B cell (primary cell): ENCODE results near the gene UBB. TPM values are rescaled to one million over a fixed set of nuclear protein-coding genes. Genes with fewer than 3 reads are reported as not detected.

Source experiments
- ATAC-seq: fragments of 200-7000 bp; cut with Tn5 transposase; one replicate; pipeline ENCODE4 v1.10.0; 2021; ENCODE audit warnings: low read depth, mild to moderate bottlenecking, moderate number of reproducible peaks, moderate library complexity
- CTCF ChIA-PET: fragments of 350-600 bp; sonication (Branson Sonifier 250); formaldehyde crosslinking; loops from one replicate; lab custom pipeline; 2021; ENCODE audit warnings: antibody characterized with exemption, inconsistent platforms; lab: Charles Lee
- POLR2A ChIA-PET: fragments of 350-600 bp; sonication (Branson Sonifier 250); formaldehyde crosslinking; loops from one replicate; lab custom pipeline; 2021; ENCODE audit warnings: antibody characterized with exemption; lab: Charles Lee
- DNase-seq: peaks from one replicate; pipeline ENCODE4 v3.0.0; 2013
- H2AFZ ChIP-seq: 2 replicates; pipeline ENCODE4 v1.6.1; 2012; ENCODE audit warnings: mild to moderate bottlenecking, low read depth, low read length; ENCODE audit not compliant: insufficient read depth, poor library complexity, severe bottlenecking
- H3K27ac ChIP-seq, 2 donors: 1 replicate in 1 of 2; 2 replicates in 1 of 2; pipeline ENCODE4 v1.5.1; 2012 to 2013; ENCODE audit warnings: low read length in 2 of 2, mild to moderate bottlenecking in 2 of 2, moderate library complexity in 1 of 2
- H3K27me3 ChIP-seq, 4 experiments: fragments of 200-600 bp in 1 of 4; sonication (generic) in 1 of 4; replicated peaks in 1 of 4; 1 replicate in 2 of 4; 2 replicates in 2 of 4; pipeline versions ENCODE4 v1.6.1 to v1.7.0; 2013 to 2016; ENCODE audit warnings: low read length in 3 of 4, mild to moderate bottlenecking in 2 of 4, mixed read lengths in 1 of 4, moderate library complexity in 1 of 4; ENCODE audit not compliant: insufficient read depth in 4 of 4, control insufficient read depth in 3 of 4; ENCODE audit errors: control extremely low read depth in 1 of 4
- H3K36me3 ChIP-seq, 2 experiments: replicated peaks in 1 of 2; 1 replicate in 1 of 2; 2 replicates in 1 of 2; pipeline versions ENCODE4 v1.6.1 to v1.7.1; 2013; ENCODE audit warnings: low read length in 1 of 2; ENCODE audit not compliant: insufficient read depth in 2 of 2, control insufficient read depth in 1 of 2; ENCODE audit errors: control extremely low read depth in 1 of 2, extremely low read depth in 1 of 2
- H3K4me1 ChIP-seq, 2 donors: fragments of 200-600 bp in 1 of 2; sonication (generic) in 1 of 2; 1 replicate in 1 of 2; 2 replicates in 1 of 2; pipeline versions ENCODE4 v1.5.1 to v1.6.1; 2013 to 2017; ENCODE audit warnings: low read length in 2 of 2; ENCODE audit not compliant: control insufficient read depth in 2 of 2, insufficient read depth in 2 of 2
- H3K4me2 ChIP-seq: replicated peaks from 2 replicates; pipeline ENCODE3; 2012; ENCODE audit warnings: mild to moderate bottlenecking, low read depth, low read length; ENCODE audit not compliant: poor library complexity, severe bottlenecking
- H3K4me3 ChIP-seq, 5 experiments: fragments of 200-600 bp in 1 of 5; sonication (generic) in 1 of 5; 1 replicate in 3 of 5; 2 replicates in 2 of 5; pipeline versions ENCODE4 v1.5.1 to v1.7.0; 2011 to 2016; ENCODE audit warnings: low read length in 4 of 5, mild to moderate bottlenecking in 4 of 5, low read depth in 2 of 5, control low read depth in 1 of 5, moderate library complexity in 1 of 5; ENCODE audit not compliant: insufficient read depth in 1 of 5; ENCODE audit errors: control extremely low read depth in 1 of 5, extremely low read depth in 1 of 5
- H3K79me2 ChIP-seq: fragments of 200-600 bp; sonication (generic); one replicate; pipeline ENCODE4 v1.6.0; 2016; ENCODE audit warnings: low read length; ENCODE audit not compliant: control insufficient read depth, insufficient read depth
- H3K9ac ChIP-seq: fragments of 200-600 bp; sonication (generic); 2 replicates; pipeline ENCODE4 v1.6.1; 2017; ENCODE audit warnings: mild to moderate bottlenecking, low read length, moderate library complexity
- H3K9me3 ChIP-seq, 3 donors: one replicate each; pipeline versions ENCODE4 v1.6.1 to v1.7.1; 2013; ENCODE audit warnings: low read length in 2 of 3; ENCODE audit not compliant: control insufficient read depth in 2 of 3, insufficient read depth in 1 of 3; ENCODE audit errors: control extremely low read depth in 1 of 3
- H4K20me1 ChIP-seq: 2 replicates; pipeline ENCODE4 v1.6.0; 2012; ENCODE audit warnings: mild to moderate bottlenecking, low read length; ENCODE audit not compliant: insufficient read depth, control insufficient read depth, poor library complexity, severe bottlenecking
- H3K27ac Mint-ChIP-seq: one replicate; pipeline ENCODE4 v1.8.0; 2021; ENCODE audit warnings: mixed read lengths
- H3K27me3 Mint-ChIP-seq: one replicate; pipeline ENCODE4 v1.8.0; 2021; ENCODE audit warnings: mixed read lengths
- H3K4me1 Mint-ChIP-seq: one replicate; pipeline ENCODE4 v1.8.0; 2021; ENCODE audit warnings: mixed read lengths
- H3K4me3 Mint-ChIP-seq: one replicate; pipeline ENCODE4 v1.8.0; 2021; ENCODE audit warnings: mixed read lengths
- H3K9me3 Mint-ChIP-seq: one replicate; pipeline ENCODE4 v1.8.0; 2022; ENCODE audit warnings: mixed read lengths; ENCODE audit not compliant: insufficient read depth
- EZH2 ChIP-seq: IDR thresholded peaks from 2 replicates; pipeline ENCODE4 v1.6.1; 2012; ENCODE audit warnings: borderline replicate concordance, low read depth, mild to moderate bottlenecking, moderate library complexity, low read length; ENCODE audit not compliant: insufficient read depth, poor library complexity, severe bottlenecking
- WGBS: methylation state at CpG from one replicate; pipeline ENCODE4 v1.1.5; 2013; ENCODE audit warnings: missing lambda C conversion rate; ENCODE audit not compliant: insufficient coverage; 5-methylcytosine and 5-hydroxymethylcytosine counted together
- intact Hi-C: fragments of 100-400 bp; cut with micrococcal nuclease; formaldehyde crosslinking; loops from one replicate; pipeline ENCODE4 v1.10.0; 2022
- polyA plus RNA-seq: library from polyadenylated mRNA; depleted of rRNA; stranded (reverse); fragments of >200 nt; gene quantifications from 2 replicates; pipeline ENCODE4 v1.2.3, GENCODE V29; 2012
- total RNA-seq, 2 donors: library from RNA; stranded (reverse); fragments of 120-200 nt in 1 of 2; gene quantifications; 1 replicate in 1 of 2; 2 replicates in 1 of 2; pipeline versions ENCODE4 v1.2.3 to v1.2.4, GENCODE V29; 2013 to 2022
- TF ChIP-seq, protein P1 (sequence below): fragments of 200-600 bp; IDR thresholded peaks from one replicate; pipeline ENCODE4 v1.8.0; 2022; ENCODE audit warnings: antibody characterized with exemption, mild to moderate bottlenecking

The UBB gene
- total and polyA plus RNA-seq, 2 donors (not counting 1 experiment from before 2014, with no cell fraction given) = 769 to 1,866 TPM

DNA sequence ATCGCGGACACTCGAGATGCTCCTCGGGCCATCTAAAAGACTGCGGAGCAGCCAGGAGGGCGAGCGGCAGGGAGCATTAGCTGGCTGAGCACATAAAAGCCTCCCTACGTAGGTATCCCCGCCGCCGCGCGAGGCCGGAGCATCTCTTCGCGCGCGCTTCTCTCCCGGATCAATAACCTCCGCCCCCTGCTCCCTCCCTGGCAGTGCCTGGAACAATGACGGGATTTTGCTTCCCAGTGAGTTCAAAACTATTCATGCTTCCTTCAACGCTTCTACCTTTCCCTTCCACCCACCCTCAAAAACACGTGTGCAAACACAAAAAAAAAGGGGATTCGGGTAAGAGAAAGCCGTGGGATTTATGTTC is 28.6 kb upstream of the UBB start:
- ChIA-PET POLR2A (interaction anchor here (2.0 to 2.3 kb wide), 2 partner anchors 65 to 136 kb away, joined by 5 to 11 read pairs; partner anchors contain the start of gene PIGL), CTCF (interaction anchor here (0.6 to 3.6 kb wide), 10 partner anchors 8 to 138 kb away, joined by 3 to 25 read pairs (median 4); partner anchors contain the start of gene TRPV2)
- Histone ChIP-seq H3K27ac (no peak overlapping the region), H3K4me3 (peak overlapping the region; percentile 51 to 78 (median 70)), H3K36me3 (peaks cover 0 to 10% of the 10 kb centered on the region in 2 experiments), H3K79me2 (peaks cover 11% of the 10 kb centered on the region), H3K9me3 (no peaks in the 10 kb centered on the region), H4K20me1 (no peaks in the 10 kb centered on the region), H3K9ac (peak overlapping the region; percentile 84), H3K4me2 (peak overlapping the region; percentile 98), H3K4me1 (peaks cover 8 to 16% of the 10 kb centered on the region in 2 donors), H2AFZ (peak overlapping the region; percentile 97), H3K27me3 (no peaks in the 10 kb centered on the region)
- TF ChIP-seq, protein P1, sequence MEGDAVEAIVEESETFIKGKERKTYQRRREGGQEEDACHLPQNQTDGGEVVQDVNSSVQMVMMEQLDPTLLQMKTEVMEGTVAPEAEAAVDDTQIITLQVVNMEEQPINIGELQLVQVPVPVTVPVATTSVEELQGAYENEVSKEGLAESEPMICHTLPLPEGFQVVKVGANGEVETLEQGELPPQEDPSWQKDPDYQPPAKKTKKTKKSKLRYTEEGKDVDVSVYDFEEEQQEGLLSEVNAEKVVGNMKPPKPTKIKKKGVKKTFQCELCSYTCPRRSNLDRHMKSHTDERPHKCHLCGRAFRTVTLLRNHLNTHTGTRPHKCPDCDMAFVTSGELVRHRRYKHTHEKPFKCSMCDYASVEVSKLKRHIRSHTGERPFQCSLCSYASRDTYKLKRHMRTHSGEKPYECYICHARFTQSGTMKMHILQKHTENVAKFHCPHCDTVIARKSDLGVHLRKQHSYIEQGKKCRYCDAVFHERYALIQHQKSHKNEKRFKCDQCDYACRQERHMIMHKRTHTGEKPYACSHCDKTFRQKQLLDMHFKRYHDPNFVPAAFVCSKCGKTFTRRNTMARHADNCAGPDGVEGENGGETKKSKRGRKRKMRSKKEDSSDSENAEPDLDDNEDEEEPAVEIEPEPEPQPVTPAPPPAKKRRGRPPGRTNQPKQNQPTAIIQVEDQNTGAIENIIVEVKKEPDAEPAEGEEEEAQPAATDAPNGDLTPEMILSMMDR = no peak
- TF ChIP-seq EZH2 = no peak
- H3K9me3 Mint-ChIP-seq = no peaks in the 10 kb centered on the region
- DNase-seq (no peak), ATAC-seq (no peak)
- peak overlapping the region; percentile 80 for H3K27ac Mint-ChIP-seq
- peaks cover 15% of the 10 kb centered on the region for H3K4me1 Mint-ChIP-seq
- H3K27me3 Mint-ChIP-seq = no peaks in the 10 kb centered on the region
- intact Hi-C loops = loop anchor here (5.0 kb wide), 2 partner anchors 135 to 185 kb away; partner anchors contain the start of genes NCOR1 and PIGL
- 3% methylated on average over 20 of the region's 25 CpGs for WGBS
- peak overlapping the region; percentile 94 for H3K4me3 Mint-ChIP-seq

DNA sequence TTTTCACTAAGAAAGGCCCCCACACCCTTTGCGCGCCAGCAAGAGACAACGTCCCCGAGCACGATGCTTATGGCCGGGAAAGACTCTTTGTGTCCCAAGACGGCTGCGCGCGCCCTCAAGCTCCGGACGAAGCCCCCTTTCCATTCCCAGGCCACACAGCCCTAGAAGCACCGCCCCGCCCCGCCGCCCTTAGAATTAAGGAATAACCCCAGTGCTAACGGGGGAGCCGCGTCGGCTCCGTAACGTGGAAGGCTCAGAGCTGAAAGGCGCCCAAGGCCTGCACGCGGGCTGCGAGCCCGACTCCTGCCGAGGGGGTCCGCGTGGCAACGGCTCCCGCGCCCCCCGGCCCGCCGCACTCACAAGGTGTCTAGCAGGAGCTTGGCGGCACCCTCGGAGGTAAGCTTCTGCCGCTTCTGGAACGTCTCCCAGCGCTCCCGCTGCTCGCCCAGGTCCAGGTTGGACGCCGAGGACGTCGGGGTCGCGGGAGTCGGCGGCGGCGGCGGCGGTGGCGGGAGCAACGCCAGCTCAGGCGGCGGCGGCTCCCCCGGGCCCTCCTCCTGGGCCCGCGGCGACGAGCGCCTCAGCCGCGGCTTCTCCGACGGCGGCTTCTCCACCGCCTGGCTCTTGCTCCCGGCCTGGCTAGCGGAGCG is 28.1 kb upstream of the UBB start:
- peak overlapping the region in 1 of 2 donors; percentile 56 for H3K27ac ChIP-seq
- H3K4me3 ChIP-seq = peak overlapping the region; percentile 51 to 78 (median 70)
- H2AFZ ChIP-seq = peak overlapping the region; percentile 97
- ChIA-PET CTCF (interaction anchor here (0.6 to 3.6 kb wide), 12 partner anchors 9 to 139 kb away, joined by 3 to 25 read pairs (median 4); partner anchors contain the start of gene TRPV2), POLR2A (interaction anchor here (1.4 to 2.3 kb wide), 3 partner anchors 11 to 136 kb away, joined by 3 to 11 read pairs (median 5); partner anchors contain the start of gene PIGL)
- no peaks in the 10 kb centered on the region for H4K20me1 ChIP-seq
- H3K36me3 ChIP-seq = peaks cover 0 to 8% of the 10 kb centered on the region in 2 experiments
- no peak for DNase-seq
- Mint-ChIP-seq H3K4me3 (peak overlapping the region; percentile 94), H3K27ac (peak overlapping the region; percentile 80), H3K4me1 (peaks cover 15% of the 10 kb centered on the region), H3K27me3 (no peaks in the 10 kb centered on the region), H3K9me3 (no peaks in the 10 kb centered on the region)
- TF ChIP-seq, protein P1 = no peak
- TF ChIP-seq EZH2 = no peak
- intact Hi-C loops = loop anchor here (1.0 to 5.0 kb wide), 4 partner anchors 28 to 185 kb away; partner anchors contain the start of genes NCOR1 and PIGL
- under 1% methylated on average over 75 of the region's 75 CpGs for WGBS
- peaks cover 11% of the 10 kb centered on the region for H3K79me2 ChIP-seq
- peak; percentile 59 for ATAC-seq
- peaks cover 8 to 16% of the 10 kb centered on the region in 2 donors for H3K4me1 ChIP-seq
- peak overlapping the region; percentile 98 for H3K4me2 ChIP-seq
- H3K27me3 ChIP-seq = no peaks in the 10 kb centered on the region
- H3K9ac ChIP-seq = peak overlapping the region; percentile 84
- H3K9me3 ChIP-seq = no peaks in the 10 kb centered on the region
